Measurements from ENCODE around the gene IFNL1.

Gene IFNL1

DNA sequence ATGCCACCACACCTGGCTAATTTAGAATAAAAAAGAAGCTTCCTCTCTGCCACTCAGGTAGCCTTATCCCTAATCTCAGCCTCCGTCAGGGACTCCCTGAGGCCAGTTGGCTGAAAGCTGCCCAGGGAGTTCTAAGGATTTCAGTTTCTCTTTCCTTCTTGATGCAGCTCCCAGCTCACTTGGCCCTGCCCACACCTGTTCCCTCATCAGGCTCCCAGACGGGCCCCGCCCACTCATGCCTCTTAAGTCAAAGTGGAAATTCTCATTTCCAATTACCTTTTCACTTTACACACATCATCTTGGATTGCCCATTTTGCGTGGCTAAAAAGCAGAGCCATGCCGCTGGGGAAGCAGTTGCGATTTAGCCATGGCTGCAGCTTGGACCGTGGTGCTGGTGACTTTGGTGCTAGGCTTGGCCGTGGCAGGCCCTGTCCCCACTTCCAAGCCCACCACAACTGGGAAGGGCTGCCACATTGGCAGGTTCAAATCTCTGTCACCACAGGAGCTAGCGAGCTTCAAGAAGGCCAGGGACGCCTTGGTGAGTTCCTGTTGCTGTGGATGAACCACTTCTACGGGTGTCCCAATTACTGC lies at the start of gene IFNL1:
IFNL1 (plus strand) TSS at position 353 of the 591 bp plus-strand sequence; CDS start at position 368, 15 bp downstream.
- no peak within 1 kb of the TSS for H3K4me3 ChIP-seq (ENCODE audit: severe bottlenecking)
- no peak within 1 kb of the TSS for H3K27ac ChIP-seq (ENCODE audit: poor library complexity, severe bottlenecking)
- DNase-seq (ENCODE audit: low spot score): no peak
- no peaks in the 10 kb centered on the region for H3K4me1 ChIP-seq (ENCODE audit: insufficient read depth, poor library complexity, severe bottlenecking)
- H3K9me3 ChIP-seq (ENCODE audit: severe bottlenecking): no peaks in the 10 kb centered on the region
- no peaks in the 10 kb centered on the region for H3K27me3 ChIP-seq (ENCODE audit: insufficient read depth, poor library complexity, severe bottlenecking)
- peak; percentile 51; the same call in 2 of the 3 replicates for ATAC-seq (ENCODE audit: low read depth)
- TF ChIP-seq, protein P1, sequence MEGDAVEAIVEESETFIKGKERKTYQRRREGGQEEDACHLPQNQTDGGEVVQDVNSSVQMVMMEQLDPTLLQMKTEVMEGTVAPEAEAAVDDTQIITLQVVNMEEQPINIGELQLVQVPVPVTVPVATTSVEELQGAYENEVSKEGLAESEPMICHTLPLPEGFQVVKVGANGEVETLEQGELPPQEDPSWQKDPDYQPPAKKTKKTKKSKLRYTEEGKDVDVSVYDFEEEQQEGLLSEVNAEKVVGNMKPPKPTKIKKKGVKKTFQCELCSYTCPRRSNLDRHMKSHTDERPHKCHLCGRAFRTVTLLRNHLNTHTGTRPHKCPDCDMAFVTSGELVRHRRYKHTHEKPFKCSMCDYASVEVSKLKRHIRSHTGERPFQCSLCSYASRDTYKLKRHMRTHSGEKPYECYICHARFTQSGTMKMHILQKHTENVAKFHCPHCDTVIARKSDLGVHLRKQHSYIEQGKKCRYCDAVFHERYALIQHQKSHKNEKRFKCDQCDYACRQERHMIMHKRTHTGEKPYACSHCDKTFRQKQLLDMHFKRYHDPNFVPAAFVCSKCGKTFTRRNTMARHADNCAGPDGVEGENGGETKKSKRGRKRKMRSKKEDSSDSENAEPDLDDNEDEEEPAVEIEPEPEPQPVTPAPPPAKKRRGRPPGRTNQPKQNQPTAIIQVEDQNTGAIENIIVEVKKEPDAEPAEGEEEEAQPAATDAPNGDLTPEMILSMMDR (IDR thresholded peaks at IDR 0.05; ENCODE audit: poor library complexity, severe bottlenecking): no peak
- no peaks in the 10 kb centered on the region for H3K36me3 ChIP-seq (ENCODE audit: low read depth)

DNA sequence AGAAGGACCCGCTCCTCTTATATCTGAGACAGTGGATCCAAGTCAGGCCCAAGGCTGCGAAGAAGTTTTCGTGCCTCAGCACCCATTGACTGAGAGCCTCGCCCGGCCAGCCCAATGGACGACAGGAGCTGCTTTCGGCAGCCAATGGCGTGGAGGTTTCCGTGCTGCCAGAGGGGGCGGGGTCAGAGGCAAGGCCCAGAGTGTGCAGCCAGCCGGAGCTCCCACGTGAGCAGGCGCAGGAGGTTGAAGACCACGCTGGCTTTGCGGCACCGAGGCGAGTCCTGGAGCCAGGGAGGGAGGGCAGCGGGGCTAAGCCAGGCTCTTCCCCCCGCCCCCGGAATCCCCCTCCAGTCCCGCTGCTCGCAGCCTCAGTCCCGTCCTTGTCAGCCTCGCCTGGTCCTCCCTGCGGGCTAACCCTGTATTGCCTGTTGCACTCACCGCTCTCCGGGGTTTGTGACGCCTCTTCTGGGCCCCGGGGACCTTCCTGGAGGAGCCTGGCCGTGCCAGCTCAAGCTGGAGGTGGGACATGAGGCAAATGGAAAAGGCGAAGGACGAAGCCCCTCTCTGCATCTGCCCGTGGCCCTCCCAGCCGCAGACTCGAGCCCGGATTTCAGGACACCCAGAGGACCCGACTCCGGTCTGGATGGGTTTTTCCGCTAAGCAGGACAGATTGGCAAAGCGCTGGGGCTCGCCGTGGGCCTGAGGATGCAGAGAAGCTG lies 49.1 kb upstream of the IFNL1 start:
- Histone ChIP-seq H3K9me3 (ENCODE audit: severe bottlenecking) (no peaks in the 10 kb centered on the region), H3K36me3 (ENCODE audit: low read depth) (no peaks in the 10 kb centered on the region), H3K27me3 (ENCODE audit: insufficient read depth, poor library complexity, severe bottlenecking) (peaks cover 32% of the 10 kb centered on the region), H3K4me3 (ENCODE audit: severe bottlenecking) (no peak overlapping the region), H3K27ac (ENCODE audit: poor library complexity, severe bottlenecking) (no peak overlapping the region), H3K4me1 (ENCODE audit: insufficient read depth, poor library complexity, severe bottlenecking) (no peaks in the 10 kb centered on the region)
- TF ChIP-seq, protein P1 (IDR thresholded peaks at IDR 0.05; ENCODE audit: poor library complexity, severe bottlenecking): no peak
- ATAC-seq (ENCODE audit: low read depth): no peak
- no peak for DNase-seq (ENCODE audit: low spot score)

DNA sequence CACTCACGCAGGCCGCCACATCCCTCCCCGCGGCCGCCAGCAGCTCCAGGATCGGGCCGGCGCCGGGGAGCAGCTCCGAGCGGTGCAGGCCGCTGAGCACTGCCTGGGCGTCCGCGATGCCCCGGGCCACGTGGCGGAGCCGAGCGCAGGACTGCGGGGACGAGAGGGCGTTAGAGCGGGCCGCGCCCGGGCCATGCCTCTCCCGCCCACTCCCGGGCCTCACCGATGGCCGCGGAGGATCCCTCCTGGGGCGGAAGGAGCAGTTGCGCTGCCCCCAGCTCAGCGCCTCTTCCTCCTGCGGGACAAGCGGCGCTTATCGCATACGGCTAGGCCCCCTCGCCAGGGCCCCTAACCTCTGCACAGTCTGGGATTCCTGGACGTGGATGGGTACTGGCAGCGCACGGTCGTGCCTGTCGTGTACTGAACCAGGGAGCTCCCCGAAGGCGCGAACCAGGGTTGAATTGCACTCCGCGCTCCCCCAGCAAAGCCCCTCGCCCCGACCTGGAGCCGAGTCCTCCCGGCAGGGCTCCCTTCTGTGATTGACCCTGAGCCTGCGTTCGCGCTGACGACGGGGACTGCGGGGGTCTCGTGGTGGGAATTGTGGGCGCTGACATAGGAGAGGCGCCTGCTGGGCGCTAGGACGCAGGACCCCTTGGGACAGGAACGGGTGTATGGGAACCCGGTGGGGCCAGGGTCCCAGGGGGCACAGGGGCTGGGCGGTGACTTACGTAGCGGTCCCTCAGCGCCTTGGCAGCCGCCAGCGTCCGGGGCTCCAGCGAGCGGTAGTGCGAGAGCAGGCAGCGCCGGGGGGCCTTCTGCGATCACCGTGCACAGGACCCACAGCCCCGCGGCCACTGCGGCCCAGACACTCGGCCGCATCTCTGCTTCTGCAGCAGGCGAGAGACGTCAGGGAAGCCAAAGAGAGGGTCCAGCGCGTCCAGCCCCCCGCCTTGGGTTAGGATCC lies 48.2 kb upstream of the IFNL1 start:
- Histone ChIP-seq H3K4me1 (ENCODE audit: insufficient read depth, poor library complexity, severe bottlenecking) (no peaks in the 10 kb centered on the region), H3K27me3 (ENCODE audit: insufficient read depth, poor library complexity, severe bottlenecking) (peaks cover 32% of the 10 kb centered on the region), H3K36me3 (ENCODE audit: low read depth) (no peaks in the 10 kb centered on the region), H3K4me3 (ENCODE audit: severe bottlenecking) (no peak overlapping the region), H3K27ac (ENCODE audit: poor library complexity, severe bottlenecking) (no peak overlapping the region), H3K9me3 (ENCODE audit: severe bottlenecking) (no peaks in the 10 kb centered on the region)
- DNase-seq (ENCODE audit: low spot score) (no peak), ATAC-seq (ENCODE audit: low read depth) (peak; percentile 32; the same call in 1 of the 3 replicates)
- TF ChIP-seq, protein P1 (IDR thresholded peaks at IDR 0.05; ENCODE audit: poor library complexity, severe bottlenecking): no peak

DNA sequence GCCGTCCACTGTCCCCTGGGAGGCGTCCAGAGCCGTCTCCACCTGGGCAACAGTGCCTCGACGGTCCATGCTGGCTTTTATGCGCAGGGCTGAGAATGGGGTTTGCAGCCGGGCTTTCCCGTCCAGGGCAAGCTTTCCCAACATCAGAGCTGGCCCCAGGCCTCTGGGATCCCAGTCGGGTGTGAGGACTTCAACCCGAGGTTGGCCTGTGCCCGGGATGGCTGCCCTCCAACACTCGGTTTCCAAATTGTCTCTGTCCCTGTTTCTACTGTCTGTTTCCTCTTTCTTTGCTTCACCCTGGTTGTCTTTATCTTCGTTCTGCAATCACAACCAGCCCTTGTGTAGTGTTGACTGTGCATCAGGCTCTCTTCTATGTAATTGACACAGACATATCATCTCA lies 47.4 kb upstream of the IFNL1 start, which contains the start of gene IFNL4:
IFNL4 (minus strand) TSS at position 51 of the 400 bp plus-strand sequence.
- no peak within 1 kb of the TSS for H3K27ac ChIP-seq (ENCODE audit: poor library complexity, severe bottlenecking)
- ATAC-seq (ENCODE audit: low read depth) (no peak), DNase-seq (ENCODE audit: low spot score) (no peak)
- TF ChIP-seq, protein P1 (IDR thresholded peaks at IDR 0.05; ENCODE audit: poor library complexity, severe bottlenecking): no peak
- H3K9me3 ChIP-seq (ENCODE audit: severe bottlenecking): no peaks in the 10 kb centered on the region
- H3K4me1 ChIP-seq (ENCODE audit: insufficient read depth, poor library complexity, severe bottlenecking): no peaks in the 10 kb centered on the region
- H3K4me3 ChIP-seq (ENCODE audit: severe bottlenecking): no peak within 1 kb of the TSS
- H3K36me3 ChIP-seq (ENCODE audit: low read depth): no peaks in the 10 kb centered on the region
- H3K27me3 ChIP-seq (ENCODE audit: insufficient read depth, poor library complexity, severe bottlenecking): peaks cover 32% of the 10 kb centered on the region
